Measurements from ENCODE around the gene RPS6KA4. TPM values are rescaled to one million over a fixed set of nuclear protein-coding genes. Genes with fewer than 3 reads are reported as not detected.

The RPS6KA4 gene
- total RNA-seq, 1 experiment from 2014 or later = 67.3 TPM

DNA sequence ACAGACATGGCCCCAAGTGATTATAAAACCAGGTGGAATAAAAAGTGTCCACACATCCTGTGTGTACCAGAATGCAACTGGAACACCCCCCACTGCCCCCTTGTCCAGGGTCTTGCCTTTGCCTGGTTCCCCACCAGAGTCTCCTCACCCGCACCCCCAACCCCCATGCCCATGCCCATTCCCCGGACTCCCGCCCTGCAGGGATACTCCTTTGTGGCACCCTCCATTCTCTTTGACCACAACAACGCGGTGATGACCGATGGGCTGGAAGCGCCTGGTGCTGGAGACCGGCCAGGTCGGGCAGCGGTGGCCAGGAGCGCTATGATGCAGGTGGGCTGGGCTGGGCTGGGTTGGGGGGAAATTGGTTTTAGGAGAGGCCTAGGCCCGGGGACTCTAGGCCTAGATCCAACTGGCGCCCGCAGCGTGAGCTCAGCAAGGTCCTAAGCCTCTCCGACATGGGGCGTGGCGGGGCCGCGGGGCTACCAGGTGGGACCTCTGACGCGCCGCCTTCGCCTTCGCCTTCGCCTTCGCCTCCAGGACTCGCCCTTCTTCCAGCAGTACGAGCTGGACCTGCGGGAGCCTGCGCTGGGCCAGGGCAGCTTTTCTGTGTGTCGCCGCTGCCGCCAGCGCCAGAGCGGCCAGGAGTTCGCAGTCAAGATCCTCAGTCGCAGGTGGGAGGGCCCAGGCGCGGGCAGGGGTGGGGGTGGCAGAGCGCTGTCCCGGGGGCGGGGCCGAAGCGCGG lies 9.1 kb downstream of the RPS6KA4 start:
- TF ChIP-seq POLR2A (IDR thresholded peaks at IDR 0.05; ENCODE audit: borderline replicate concordance, extremely low read depth, insufficient read depth, insufficient read length) (no peak), FOSL1 (IDR thresholded peaks at IDR 0.05; ENCODE audit: low read depth) (no peak), SP1 (IDR thresholded peaks at IDR 0.05; ENCODE audit: low read depth) (no peak), RAD21 (IDR thresholded peaks at IDR 0.05; ENCODE audit: low read depth) (no peak), SIN3A (IDR thresholded peaks at IDR 0.05; ENCODE audit: low read depth) (no peak), ZNF274 (IDR thresholded peaks at IDR 0.05; ENCODE audit: low read depth, low read length) (no peak), POLR2AphosphoS5 (IDR thresholded peaks at IDR 0.05; ENCODE audit: low read depth, low read length) (no peak), SRF (IDR thresholded peaks at IDR 0.05; ENCODE audit: low read depth) (no peak), CBX3 (IDR thresholded peaks at IDR 0.05; ENCODE audit: low read depth) (no peak), ZFX (IDR thresholded peaks at IDR 0.05) (no peak), YY1 (IDR thresholded peaks at IDR 0.05; ENCODE audit: extremely low read depth, insufficient replicate concordance, low read depth, low read length) (no peak), TCF7L2 (IDR thresholded peaks at IDR 0.05; ENCODE audit: borderline replicate concordance, extremely low read depth, insufficient read depth, insufficient read length) (no peak)
- TF ChIP-seq, protein P1, sequence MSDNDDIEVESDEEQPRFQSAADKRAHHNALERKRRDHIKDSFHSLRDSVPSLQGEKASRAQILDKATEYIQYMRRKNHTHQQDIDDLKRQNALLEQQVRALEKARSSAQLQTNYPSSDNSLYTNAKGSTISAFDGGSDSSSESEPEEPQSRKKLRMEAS (IDR thresholded peaks at IDR 0.05) = no peak
- TF ChIP-seq, protein P2, sequence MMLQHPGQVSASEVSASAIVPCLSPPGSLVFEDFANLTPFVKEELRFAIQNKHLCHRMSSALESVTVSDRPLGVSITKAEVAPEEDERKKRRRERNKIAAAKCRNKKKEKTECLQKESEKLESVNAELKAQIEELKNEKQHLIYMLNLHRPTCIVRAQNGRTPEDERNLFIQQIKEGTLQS (IDR thresholded peaks at IDR 0.05) = no peak
- TF ChIP-seq, protein P3, sequence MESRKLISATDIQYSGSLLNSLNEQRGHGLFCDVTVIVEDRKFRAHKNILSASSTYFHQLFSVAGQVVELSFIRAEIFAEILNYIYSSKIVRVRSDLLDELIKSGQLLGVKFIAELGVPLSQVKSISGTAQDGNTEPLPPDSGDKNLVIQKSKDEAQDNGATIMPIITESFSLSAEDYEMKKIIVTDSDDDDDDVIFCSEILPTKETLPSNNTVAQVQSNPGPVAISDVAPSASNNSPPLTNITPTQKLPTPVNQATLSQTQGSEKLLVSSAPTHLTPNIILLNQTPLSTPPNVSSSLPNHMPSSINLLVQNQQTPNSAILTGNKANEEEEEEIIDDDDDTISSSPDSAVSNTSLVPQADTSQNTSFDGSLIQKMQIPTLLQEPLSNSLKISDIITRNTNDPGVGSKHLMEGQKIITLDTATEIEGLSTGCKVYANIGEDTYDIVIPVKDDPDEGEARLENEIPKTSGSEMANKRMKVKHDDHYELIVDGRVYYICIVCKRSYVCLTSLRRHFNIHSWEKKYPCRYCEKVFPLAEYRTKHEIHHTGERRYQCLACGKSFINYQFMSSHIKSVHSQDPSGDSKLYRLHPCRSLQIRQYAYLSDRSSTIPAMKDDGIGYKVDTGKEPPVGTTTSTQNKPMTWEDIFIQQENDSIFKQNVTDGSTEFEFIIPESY (IDR thresholded peaks at IDR 0.05; ENCODE audit: extremely low read depth, insufficient replicate concordance, low read length) = no peak
- no peaks in the 10 kb centered on the region for H4K20me1 ChIP-seq (ENCODE audit: insufficient read depth)
- no peak overlapping the region for H3K4me2 ChIP-seq (ENCODE audit: low read length)
- peaks cover 5 to 13% of the 10 kb centered on the region in 2 experiments; a peak in 3 of 4 replicates for H3K4me1 ChIP-seq (ENCODE audit: control insufficient read depth in 1 of 2, insufficient read depth in 2 of 2, low read length in 2 of 2)
- H3K36me3 ChIP-seq (ENCODE audit: control insufficient read depth in 1 of 2, insufficient read depth in 2 of 2, low read length in 2 of 2) = peaks cover 16 to 46% of the 10 kb centered on the region in 2 experiments
- H3K4me3 ChIP-seq (replicated peaks in 1 of 2; ENCODE audit: low read depth in 1 of 2, low read length in 2 of 2) = no peak overlapping the region
- no peak overlapping the region for H3K9ac ChIP-seq (ENCODE audit: low read length)
- DNase-seq (ENCODE audit: low read depth, low spot score) (no peak), ATAC-seq (no peak)
- no TSS peak for BruUV-seq (replicated peaks)
- no peaks in the 10 kb centered on the region for H3K27me3 ChIP-seq (ENCODE audit: insufficient read depth, low read length)
- ChIA-PET POLR2A (no interaction called here), CTCF (interaction anchor here (1.1 to 1.2 kb wide), 2 partner anchors 12 to 50 kb away, joined by 3 read pairs; partner anchors contain the start of gene PRDX5), RAD21 (ENCODE audit: low non-redundant PET in 1 of 2, low total read pairs in 2 of 2, uncharacterized antibody in 2 of 2, unreplicated experiment in 2 of 2) (no interaction called here)
- intact Hi-C loops (cut with micrococcal nuclease) = no loop called here
- H3K9me3 ChIP-seq (ENCODE audit: control insufficient read depth in 1 of 2, insufficient read depth in 1 of 2, low read depth in 1 of 2, low read length in 2 of 2) = no peaks in the 10 kb centered on the region
- H3K9me2 ChIP-seq (ENCODE audit: insufficient read depth) = no peaks in the 10 kb centered on the region
- H3K79me2 ChIP-seq (ENCODE audit: insufficient read depth, low read length) = peaks cover 3% of the 10 kb centered on the region; the same call in 1 of the 2 replicates
- H2AFZ ChIP-seq (ENCODE audit: low read depth, low read length, poor library complexity, severe bottlenecking) = no peak overlapping the region
- no peak overlapping the region for H3K27ac ChIP-seq (ENCODE audit: low read depth, low read length)

All from HCT116 (cell line).